Choroid plexus epithelial cell (primary cell): ENCODE measurements around the gene CD151.

Experiments
- DNase-seq: peaks from one replicate; pipeline ENCODE4 v3.0.0-alpha.2; 2010; ENCODE audit warnings: low read depth
- H3K4me3 ChIP-seq: 2 replicates; pipeline ENCODE4 v1.5.1; 2011; ENCODE audit warnings: low read depth, mild to moderate bottlenecking, control low read depth, low read length, moderate library complexity
- TF ChIP-seq, protein P1 (sequence below): conservative IDR thresholded peaks from 2 replicates; pipeline ENCODE4 v1.5.1; 2011; ENCODE audit warnings: low read depth, mild to moderate bottlenecking, control low read depth, inconsistent platforms, low read length, moderate library complexity

Gene CD151

GRCh38 chr11:823441-824291 lies 9.1 kb upstream of the CD151 start:
- no peak for DNase-seq
- TF ChIP-seq, protein P1, sequence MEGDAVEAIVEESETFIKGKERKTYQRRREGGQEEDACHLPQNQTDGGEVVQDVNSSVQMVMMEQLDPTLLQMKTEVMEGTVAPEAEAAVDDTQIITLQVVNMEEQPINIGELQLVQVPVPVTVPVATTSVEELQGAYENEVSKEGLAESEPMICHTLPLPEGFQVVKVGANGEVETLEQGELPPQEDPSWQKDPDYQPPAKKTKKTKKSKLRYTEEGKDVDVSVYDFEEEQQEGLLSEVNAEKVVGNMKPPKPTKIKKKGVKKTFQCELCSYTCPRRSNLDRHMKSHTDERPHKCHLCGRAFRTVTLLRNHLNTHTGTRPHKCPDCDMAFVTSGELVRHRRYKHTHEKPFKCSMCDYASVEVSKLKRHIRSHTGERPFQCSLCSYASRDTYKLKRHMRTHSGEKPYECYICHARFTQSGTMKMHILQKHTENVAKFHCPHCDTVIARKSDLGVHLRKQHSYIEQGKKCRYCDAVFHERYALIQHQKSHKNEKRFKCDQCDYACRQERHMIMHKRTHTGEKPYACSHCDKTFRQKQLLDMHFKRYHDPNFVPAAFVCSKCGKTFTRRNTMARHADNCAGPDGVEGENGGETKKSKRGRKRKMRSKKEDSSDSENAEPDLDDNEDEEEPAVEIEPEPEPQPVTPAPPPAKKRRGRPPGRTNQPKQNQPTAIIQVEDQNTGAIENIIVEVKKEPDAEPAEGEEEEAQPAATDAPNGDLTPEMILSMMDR: no peak
- no peak overlapping the region for H3K4me3 ChIP-seq

DNA sequence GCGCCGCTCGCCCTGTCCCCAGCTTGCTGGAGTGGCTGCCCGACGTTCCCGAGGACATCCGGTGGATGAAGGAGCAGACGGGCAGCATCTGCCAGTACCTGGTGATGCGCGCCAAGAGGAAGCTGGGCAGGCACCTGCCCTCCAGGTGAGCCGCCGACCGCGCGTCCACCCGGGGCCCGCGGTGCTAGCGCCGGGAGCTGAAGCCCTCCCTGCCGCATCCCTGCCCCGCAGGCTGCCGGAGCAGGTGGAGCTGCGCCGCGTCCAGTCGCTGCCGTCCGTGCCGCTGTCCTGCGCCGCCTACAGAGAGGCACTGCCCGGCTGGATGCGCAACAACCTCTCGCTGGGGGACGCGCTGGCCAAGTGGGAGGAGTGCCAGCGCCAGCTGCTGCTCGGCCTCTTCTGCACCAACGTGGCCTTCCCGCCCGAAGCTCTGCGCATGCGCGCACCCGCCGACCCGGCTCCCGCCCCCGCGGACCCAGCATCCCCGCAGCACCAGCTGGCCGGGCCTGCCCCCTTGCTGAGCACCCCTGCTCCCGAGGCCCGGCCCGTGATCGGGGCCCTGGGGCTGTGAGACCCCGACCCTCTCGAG lies 8.4 kb upstream of the CD151 start:
- TF ChIP-seq, protein P1: no peak
- no peak for DNase-seq
- no peak overlapping the region for H3K4me3 ChIP-seq

GRCh38 chr11:824942-825341 lies 7.8 kb upstream of the CD151 start:
- TF ChIP-seq, protein P1: no peak
- H3K4me3 ChIP-seq: no peak overlapping the region
- no peak for DNase-seq

DNA sequence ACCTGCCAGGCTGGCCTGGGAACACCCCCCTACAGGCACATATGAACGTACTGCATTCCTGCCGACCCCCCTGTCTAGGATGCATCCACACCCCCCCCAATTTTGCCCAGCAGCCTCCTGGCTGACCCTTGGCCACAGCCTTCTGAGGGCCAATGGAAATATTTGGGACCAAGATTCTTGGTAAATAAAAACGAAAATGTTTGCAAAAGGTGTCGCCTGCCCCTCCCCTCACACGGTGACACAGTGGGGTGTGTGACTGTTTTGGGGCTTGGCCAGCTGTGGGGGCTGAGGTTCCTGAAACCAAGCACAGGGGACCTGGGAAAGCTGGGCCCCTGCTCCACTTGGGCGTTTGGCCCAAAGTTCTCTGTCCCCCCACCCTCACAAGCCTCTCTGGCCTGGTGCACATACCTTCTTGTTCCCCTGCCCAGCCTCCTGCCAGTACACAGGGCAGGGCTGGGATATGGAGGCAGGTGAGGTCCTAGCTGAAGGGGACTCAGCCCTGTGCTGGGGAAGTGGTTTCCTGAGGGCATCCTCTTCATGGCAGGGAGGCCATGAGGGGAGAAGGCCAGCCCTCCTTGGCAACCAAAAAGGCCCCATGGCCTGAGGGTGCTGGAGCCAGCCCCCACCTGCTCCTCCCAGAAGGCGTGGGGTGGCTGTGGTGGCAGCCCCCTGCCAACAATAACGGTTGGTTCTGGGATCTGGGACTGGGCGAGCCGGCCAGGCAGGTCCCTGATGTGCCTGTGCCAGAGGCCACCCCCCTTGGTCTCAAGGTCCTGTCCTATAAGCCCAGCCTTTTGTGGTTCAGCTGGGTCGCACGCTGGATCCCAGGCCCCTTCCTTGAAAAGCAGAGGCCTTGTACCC lies 7.2 kb upstream of the CD151 start:
- TF ChIP-seq, protein P1: no peak
- H3K4me3 ChIP-seq: no peak overlapping the region
- no peak for DNase-seq

DNA sequence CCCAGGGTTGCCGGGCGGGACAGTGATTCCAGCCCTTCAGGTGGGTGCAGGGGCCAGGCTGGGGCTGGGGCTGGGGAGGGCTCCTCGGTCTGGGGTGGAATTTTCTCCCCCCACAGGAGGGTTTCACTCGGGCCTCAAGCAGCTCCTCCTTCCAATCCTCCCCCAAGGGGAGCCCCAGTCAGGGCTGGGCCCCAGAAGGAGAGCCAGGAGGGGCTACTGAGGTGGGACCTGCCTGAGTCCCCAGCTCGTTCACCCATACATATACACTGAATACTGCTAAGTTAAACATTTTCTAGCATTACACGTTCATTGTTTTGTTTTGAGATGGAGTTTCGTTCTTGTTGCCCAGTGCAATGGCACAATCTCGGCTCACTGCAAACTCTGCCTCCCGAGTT lies 6.5 kb upstream of the CD151 start:
- TF ChIP-seq, protein P1: no peak
- no peak for DNase-seq
- no peak overlapping the region for H3K4me3 ChIP-seq

- peak overlapping the region; percentile 34 for H3K4me3 ChIP-seq
- DNase-seq: no peak
- TF ChIP-seq, protein P1: no peak
Observed at GRCh38 chr11:826836-827145, 6.0 kb upstream of the CD151 start.
